ENCODE measurements around the gene ARL6. TPM values are rescaled to one million over a fixed set of nuclear protein-coding genes. Genes with fewer than 3 reads are reported as not detected.
"Not testable (repeated sequence)": the region's sequence is repeated elsewhere in the genome, so short reads cannot be mapped to it uniquely, and the experiment has no call there.

The ARL6 gene
- total RNA-seq, 4 donors from 2014 or later, result 1.8 to 7.4 (median 2.6) TPM

DNA sequence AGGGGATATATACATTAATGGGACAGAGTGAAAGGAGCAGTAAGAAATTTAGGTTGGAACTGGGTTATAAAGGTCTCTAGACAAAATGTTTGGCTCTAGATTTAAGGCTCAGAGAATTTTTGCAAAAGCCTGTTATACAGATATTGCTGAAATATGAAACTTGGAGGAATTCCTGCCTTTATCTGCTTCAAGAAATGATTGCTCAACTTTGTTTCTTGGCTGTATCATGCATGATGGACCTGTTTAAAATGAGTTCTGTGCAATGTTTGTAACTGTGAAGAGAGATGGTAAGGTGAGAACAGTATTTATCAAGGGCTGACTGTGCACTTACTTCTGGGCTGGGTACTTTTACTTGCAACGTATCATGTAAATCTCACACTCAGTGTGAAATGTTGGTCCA is 60.5 kb downstream of the ARL6 start:
- peaks cover 0 to 5% (median 0%) of the 10 kb centered on the region in 4 donors for H3K4me1 ChIP-seq

DNA sequence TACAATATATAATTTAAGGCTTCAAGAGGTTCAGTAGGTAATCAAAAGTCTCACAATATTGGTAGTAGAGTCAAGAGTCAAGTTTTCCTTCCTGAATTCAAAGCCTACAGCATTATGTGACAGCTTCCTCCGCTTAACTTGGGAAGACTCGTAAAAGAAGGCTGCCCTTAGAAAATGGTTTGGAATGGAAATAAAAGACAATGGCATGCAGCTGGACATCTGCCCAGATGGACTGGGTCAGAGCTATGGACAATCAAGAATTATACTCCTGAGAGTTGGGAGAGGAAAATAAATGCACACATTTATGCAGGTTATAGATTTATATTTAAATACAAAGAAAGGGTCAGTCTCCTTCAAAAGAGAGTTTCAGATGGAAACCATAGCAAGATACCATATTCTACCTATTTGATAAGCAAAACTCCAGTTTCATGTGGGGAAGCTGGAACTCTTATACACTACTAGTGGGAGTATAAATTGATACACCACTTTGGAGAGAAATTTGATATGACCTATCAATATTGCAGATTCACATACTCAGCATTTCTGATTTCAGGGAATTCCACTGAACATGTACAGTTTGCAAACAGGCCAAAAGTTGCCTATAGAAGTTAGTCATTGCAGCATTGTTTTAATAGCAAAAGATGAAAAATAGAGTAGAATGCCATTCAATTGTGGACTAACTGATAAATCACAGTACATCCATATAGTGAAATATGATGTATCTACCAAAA is 63.3 kb downstream of the ARL6 start:
- DNase-seq, result no peak
- Histone ChIP-seq H3K4me1 (peaks cover 0 to 5% (median 0%) of the 10 kb centered on the region in 4 donors), H3K27me3 (no peaks in the 10 kb centered on the region), H3K36me3 (no peaks in the 10 kb centered on the region), H3K9me3 (no peaks in the 10 kb centered on the region), H3K4me3 (no peak overlapping the region), H3K27ac (no peak overlapping the region)
- no peak for TF ChIP-seq POLR2A (IDR thresholded peaks at IDR 0.05)
- TF ChIP-seq, protein P1, sequence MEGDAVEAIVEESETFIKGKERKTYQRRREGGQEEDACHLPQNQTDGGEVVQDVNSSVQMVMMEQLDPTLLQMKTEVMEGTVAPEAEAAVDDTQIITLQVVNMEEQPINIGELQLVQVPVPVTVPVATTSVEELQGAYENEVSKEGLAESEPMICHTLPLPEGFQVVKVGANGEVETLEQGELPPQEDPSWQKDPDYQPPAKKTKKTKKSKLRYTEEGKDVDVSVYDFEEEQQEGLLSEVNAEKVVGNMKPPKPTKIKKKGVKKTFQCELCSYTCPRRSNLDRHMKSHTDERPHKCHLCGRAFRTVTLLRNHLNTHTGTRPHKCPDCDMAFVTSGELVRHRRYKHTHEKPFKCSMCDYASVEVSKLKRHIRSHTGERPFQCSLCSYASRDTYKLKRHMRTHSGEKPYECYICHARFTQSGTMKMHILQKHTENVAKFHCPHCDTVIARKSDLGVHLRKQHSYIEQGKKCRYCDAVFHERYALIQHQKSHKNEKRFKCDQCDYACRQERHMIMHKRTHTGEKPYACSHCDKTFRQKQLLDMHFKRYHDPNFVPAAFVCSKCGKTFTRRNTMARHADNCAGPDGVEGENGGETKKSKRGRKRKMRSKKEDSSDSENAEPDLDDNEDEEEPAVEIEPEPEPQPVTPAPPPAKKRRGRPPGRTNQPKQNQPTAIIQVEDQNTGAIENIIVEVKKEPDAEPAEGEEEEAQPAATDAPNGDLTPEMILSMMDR (IDR thresholded peaks at IDR 0.05), result no peak

More for the DNA sequence above, 60.5 kb downstream of the ARL6 start:
- no peaks in the 10 kb centered on the region for H3K9me3 ChIP-seq
- TF ChIP-seq, protein P1 (IDR thresholded peaks at IDR 0.05), result no peak
- TF ChIP-seq POLR2A (IDR thresholded peaks at IDR 0.05), result no peak
- no peak for DNase-seq
- H3K4me3 ChIP-seq, result no peak overlapping the region
- H3K36me3 ChIP-seq, result no peaks in the 10 kb centered on the region
- H3K27me3 ChIP-seq, result no peaks in the 10 kb centered on the region
- H3K27ac ChIP-seq, result no peak overlapping the region

DNA sequence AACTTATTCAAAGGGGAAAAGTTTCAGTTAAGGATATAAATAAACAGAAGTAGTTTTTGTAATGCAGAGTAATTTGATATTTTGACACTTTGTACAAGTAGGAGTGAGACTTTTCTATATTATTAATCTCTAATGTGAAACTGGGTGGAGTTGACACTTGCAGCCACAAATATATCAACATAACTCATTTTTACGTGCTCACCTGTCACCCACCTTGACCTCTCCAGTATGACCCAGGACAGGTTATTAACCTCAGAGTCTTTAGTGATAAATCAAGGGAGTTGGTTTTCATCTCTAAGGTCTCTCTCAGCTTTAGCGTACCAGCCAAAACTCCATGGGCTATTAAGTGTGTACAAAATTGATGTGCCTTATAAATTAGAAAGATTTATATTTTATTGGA is 64.6 kb downstream of the ARL6 start:
- H3K27ac ChIP-seq, result no peak overlapping the region
- H3K36me3 ChIP-seq, result no peaks in the 10 kb centered on the region
- no peaks in the 10 kb centered on the region for H3K9me3 ChIP-seq
- no peaks in the 10 kb centered on the region for H3K27me3 ChIP-seq
- H3K4me3 ChIP-seq, result no peak overlapping the region
- no peaks in the 10 kb centered on the region for H3K4me1 ChIP-seq
- TF ChIP-seq, protein P1 (IDR thresholded peaks at IDR 0.05), result no peak
- TF ChIP-seq POLR2A (IDR thresholded peaks at IDR 0.05), result no peak
- no peak for DNase-seq

DNA sequence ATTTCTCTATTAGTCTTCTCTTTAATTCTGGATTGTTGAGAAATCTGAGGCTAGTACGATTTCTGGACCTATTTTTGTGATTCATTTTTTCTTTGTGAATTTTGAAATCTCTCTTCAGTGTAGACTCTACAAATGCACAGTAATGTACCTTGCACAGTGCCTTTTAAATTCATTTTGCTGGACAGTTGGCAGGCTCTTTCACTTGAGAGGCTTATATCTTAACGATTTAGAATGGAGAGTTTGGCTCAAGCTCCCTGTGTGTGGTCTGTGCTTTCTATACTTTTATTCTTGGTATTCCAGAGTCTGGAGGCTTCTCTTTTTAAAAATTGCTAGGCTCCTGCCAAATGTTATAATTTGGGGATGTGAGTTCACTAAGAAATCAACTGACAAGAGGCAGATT is 66.1 kb downstream of the ARL6 start:
- Histone ChIP-seq H3K27ac (no peak overlapping the region), H3K9me3 (no peaks in the 10 kb centered on the region), H3K4me3 (no peak overlapping the region), H3K36me3 (no peaks in the 10 kb centered on the region), H3K4me1 (no peaks in the 10 kb centered on the region), H3K27me3 (no peaks in the 10 kb centered on the region)
- no peak for TF ChIP-seq POLR2A (IDR thresholded peaks at IDR 0.05)
- TF ChIP-seq, protein P1 (IDR thresholded peaks at IDR 0.05), result no peak
- DNase-seq, result no peak

DNA sequence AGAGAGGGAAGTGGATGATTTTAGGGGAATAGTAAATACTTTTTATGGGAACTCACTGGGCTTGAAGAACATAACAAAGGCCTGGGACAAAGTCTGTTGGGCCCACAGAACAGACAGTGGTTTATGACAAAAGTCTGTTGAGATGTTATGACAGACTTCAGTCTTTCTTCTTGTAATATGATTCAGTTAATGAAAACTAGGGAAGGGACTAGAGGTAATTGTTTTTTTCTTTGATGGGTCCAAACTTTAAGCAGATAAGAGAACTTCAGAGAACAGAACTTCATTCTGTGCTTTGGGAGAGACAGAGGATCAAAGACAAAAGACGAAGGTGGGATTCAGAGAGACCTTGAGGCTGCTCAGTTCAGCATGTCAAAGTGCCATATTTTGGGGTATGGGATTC is 66.6 kb downstream of the ARL6 start:
- no peak overlapping the region for H3K4me3 ChIP-seq
- no peak overlapping the region for H3K27ac ChIP-seq
- H3K27me3 ChIP-seq, result no peaks in the 10 kb centered on the region
- no peaks in the 10 kb centered on the region for H3K36me3 ChIP-seq
- no peaks in the 10 kb centered on the region for H3K9me3 ChIP-seq
- TF ChIP-seq, protein P1 (IDR thresholded peaks at IDR 0.05), result no peak
- no peak for TF ChIP-seq POLR2A (IDR thresholded peaks at IDR 0.05)
- no peak for DNase-seq
- H3K4me1 ChIP-seq, result no peaks in the 10 kb centered on the region

DNA sequence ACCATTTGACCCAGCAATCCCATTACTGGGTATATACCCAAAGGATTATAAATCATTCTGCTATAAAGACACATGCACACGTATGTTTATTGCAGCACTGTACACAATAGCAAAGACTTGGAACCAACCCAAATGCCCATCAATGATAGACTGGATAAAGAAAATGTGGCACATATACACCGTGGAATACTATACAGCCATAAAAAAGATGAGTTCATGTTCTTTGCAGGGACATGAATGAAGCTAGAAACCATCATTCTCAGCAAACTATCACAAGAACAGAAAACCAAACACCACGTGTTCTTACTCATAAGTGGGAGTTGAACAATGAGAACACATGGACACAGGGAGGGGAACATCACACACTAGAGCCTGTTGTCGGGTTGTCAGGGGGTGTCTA is 68.6 kb downstream of the ARL6 start:
- H3K27me3 ChIP-seq, H3K9me3 ChIP-seq, DNase-seq, H3K36me3 ChIP-seq, H3K4me1 ChIP-seq, H3K27ac ChIP-seq, H3K4me3 ChIP-seq: not testable (repeated sequence)
